Measurements from ENCODE around the gene FOXI3. TPM values are rescaled to one million over a fixed set of nuclear protein-coding genes. Genes with fewer than 3 reads are reported as not detected.
A peak's percentile ranks its signal among the peaks of the same experiment; 100 is the strongest.

The FOXI3 gene
- total RNA-seq, 2 experiments from 2014 or later = not detected

GRCh38 chr2:88483200-88483599 lies 30.7 kb upstream of the FOXI3 start:
- CTCF ChIA-PET (ENCODE audit: unreplicated experiment) = interaction anchor here (0.6 kb wide), 1 partner anchor 16 kb away, joined by 3 read pairs; no protein-coding TSS in a partner anchor
- H3K9me3 ChIP-seq (ENCODE audit: low read length) = no peaks in the 10 kb centered on the region
- H3K4me3 ChIP-seq (ENCODE audit: low read depth, low read length, poor library complexity, severe bottlenecking) = no peak overlapping the region
- no peaks in the 10 kb centered on the region for H3K36me3 ChIP-seq (ENCODE audit: insufficient read depth, low read length)
- no peaks in the 10 kb centered on the region for H3K9me2 ChIP-seq (ENCODE audit: insufficient read depth, low read length)
- TF ChIP-seq CTCF (conservative IDR thresholded peaks at IDR 0.05; ENCODE audit: low read length) (no peak), EZH2phosphoT487 (IDR thresholded peaks at IDR 0.05; ENCODE audit: borderline replicate concordance, low read depth, low read length) (no peak)
- BruUV-seq (replicated peaks) = no TSS peak
- H3K4me2 ChIP-seq (ENCODE audit: low read length) = no peak overlapping the region
- no peak overlapping the region for H2AFZ ChIP-seq (ENCODE audit: low read length)
- no peak overlapping the region for H3K27ac ChIP-seq (ENCODE audit: low read depth, low read length, poor library complexity, severe bottlenecking)
- DNase-seq (ENCODE audit: low spot score) = no peak
- H4K20me1 ChIP-seq (ENCODE audit: insufficient read depth, low read length) = no peaks in the 10 kb centered on the region
- intact Hi-C loops (cut with micrococcal nuclease; ENCODE audit: unreplicated experiment) = loop anchor here (10.0 kb wide), 1 partner anchor 182 kb away; no protein-coding TSS in a partner anchor
- no peaks in the 10 kb centered on the region for H3K4me1 ChIP-seq (ENCODE audit: insufficient read depth, low read length, poor library complexity, severe bottlenecking)
- no peaks in the 10 kb centered on the region for H3K79me2 ChIP-seq (ENCODE audit: insufficient read depth, low read depth, low read length)
- POLR2A ChIA-PET = interaction anchor here (0.5 kb wide), 1 partner anchor 337 kb away, joined by 3 read pairs; no protein-coding TSS in a partner anchor

DNA sequence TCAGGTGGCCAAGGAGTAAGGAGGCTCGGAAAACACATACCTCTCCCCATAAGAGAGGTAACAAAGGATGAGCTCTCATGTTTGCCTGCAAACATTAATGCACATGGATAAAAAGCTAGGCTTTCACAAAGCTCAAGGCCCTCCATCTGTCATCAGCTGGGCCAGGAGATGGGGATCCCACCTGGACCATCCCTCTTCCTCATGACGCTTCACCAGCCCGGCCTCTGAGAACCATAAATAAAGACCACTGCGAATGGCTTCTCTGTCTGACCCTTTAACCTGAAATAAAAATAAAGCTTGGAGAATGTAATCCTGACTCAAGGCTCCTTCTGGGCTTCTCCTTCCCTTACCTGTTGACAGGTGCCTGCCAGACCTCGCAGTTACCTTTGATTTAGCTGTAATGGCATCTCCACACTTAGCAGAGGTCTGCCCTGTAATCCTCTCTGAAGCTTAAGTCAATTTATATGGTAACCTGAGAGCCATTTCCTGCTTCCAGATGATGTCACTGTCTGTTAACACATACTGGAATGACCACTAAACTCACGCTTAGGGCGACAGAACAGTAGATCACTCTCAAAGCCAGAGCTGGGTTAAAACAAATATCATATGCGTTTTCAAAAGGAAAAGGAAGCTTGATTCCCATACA lies 29.3 kb upstream of the FOXI3 start:
- Histone ChIP-seq H3K79me2 (ENCODE audit: insufficient read depth, low read depth, low read length) (no peaks in the 10 kb centered on the region), H3K9me3 (ENCODE audit: low read length) (no peaks in the 10 kb centered on the region), H3K36me3 (ENCODE audit: insufficient read depth, low read length) (no peaks in the 10 kb centered on the region), H3K4me3 (ENCODE audit: low read depth, low read length, poor library complexity, severe bottlenecking) (no peak overlapping the region), H3K4me2 (ENCODE audit: low read length) (no peak overlapping the region), H3K9me2 (ENCODE audit: insufficient read depth, low read length) (no peaks in the 10 kb centered on the region), H3K4me1 (ENCODE audit: insufficient read depth, low read length, poor library complexity, severe bottlenecking) (no peaks in the 10 kb centered on the region), H2AFZ (ENCODE audit: low read length) (no peak overlapping the region), H3K27ac (ENCODE audit: low read depth, low read length, poor library complexity, severe bottlenecking) (no peak overlapping the region), H4K20me1 (ENCODE audit: insufficient read depth, low read length) (no peaks in the 10 kb centered on the region)
- ChIA-PET CTCF (ENCODE audit: unreplicated experiment) (interaction anchor here (0.6 kb wide), 1 partner anchor 98 kb away, joined by 3 read pairs; no protein-coding TSS in a partner anchor), POLR2A (interaction anchor here (0.5 to 0.6 kb wide), 2 partner anchors 22 to 27 kb away, joined by 3 read pairs; no protein-coding TSS in a partner anchor)
- BruUV-seq (replicated peaks) = no TSS peak
- intact Hi-C loops (cut with micrococcal nuclease; ENCODE audit: unreplicated experiment) = loop anchor here (10.0 kb wide), 1 partner anchor 183 kb away; no protein-coding TSS in a partner anchor
- peak; percentile 7 for DNase-seq (ENCODE audit: low spot score)
- no peak for TF ChIP-seq EZH2phosphoT487 (IDR thresholded peaks at IDR 0.05; ENCODE audit: borderline replicate concordance, low read depth, low read length)
- TF ChIP-seq CTCF (conservative IDR thresholded peaks at IDR 0.05; ENCODE audit: low read length) = no peak

DNA sequence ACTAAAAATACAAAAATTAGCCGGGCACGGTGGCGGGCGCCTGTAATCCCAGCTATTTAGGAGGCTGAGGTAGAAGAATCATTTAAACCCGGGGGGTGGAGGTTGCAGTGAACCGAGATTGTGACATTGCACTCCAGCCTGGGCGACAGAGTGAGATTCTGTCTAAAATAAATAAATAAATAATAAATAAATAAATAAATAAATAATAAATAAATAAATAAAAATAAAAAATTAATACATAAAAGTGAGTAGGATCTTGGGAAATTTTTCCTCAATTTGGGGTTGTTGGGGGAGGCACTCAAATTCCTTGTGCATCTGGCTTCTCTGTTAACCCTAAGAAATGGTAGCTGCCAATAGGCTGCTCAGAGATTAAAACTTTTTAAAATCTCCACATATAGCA lies 20.3 kb upstream of the FOXI3 start:
- no TSS peak for BruUV-seq (replicated peaks)
- ChIA-PET POLR2A (no interaction called here), CTCF (ENCODE audit: unreplicated experiment) (no interaction called here)
- TF ChIP-seq CTCF (conservative IDR thresholded peaks at IDR 0.05; ENCODE audit: low read length) (no peak), EZH2phosphoT487 (IDR thresholded peaks at IDR 0.05; ENCODE audit: borderline replicate concordance, low read depth, low read length) (no peak)
- Histone ChIP-seq H2AFZ (ENCODE audit: low read length) (no peak overlapping the region), H3K4me3 (ENCODE audit: low read depth, low read length, poor library complexity, severe bottlenecking) (no peak overlapping the region), H3K4me2 (ENCODE audit: low read length) (no peak overlapping the region), H3K4me1 (ENCODE audit: insufficient read depth, low read length, poor library complexity, severe bottlenecking) (no peaks in the 10 kb centered on the region), H3K36me3 (ENCODE audit: insufficient read depth, low read length) (no peaks in the 10 kb centered on the region), H3K27ac (ENCODE audit: low read depth, low read length, poor library complexity, severe bottlenecking) (no peak overlapping the region), H3K9me2 (ENCODE audit: insufficient read depth, low read length) (no peaks in the 10 kb centered on the region), H3K9me3 (ENCODE audit: low read length) (no peaks in the 10 kb centered on the region), H3K79me2 (ENCODE audit: insufficient read depth, low read depth, low read length) (no peaks in the 10 kb centered on the region), H4K20me1 (ENCODE audit: insufficient read depth, low read length) (no peaks in the 10 kb centered on the region)
- intact Hi-C loops (cut with micrococcal nuclease; ENCODE audit: unreplicated experiment) = no loop called here
- no peak for DNase-seq (ENCODE audit: low spot score)
